GM19043 (cell line): ENCODE measurements around the gene HEXIM1.

Experiments used
- ATAC-seq: cut with Tn5 transposase; IDR thresholded peaks from one replicate; pipeline ENCODE4 v1.9.1; 2021; ENCODE audit warnings: low read depth; ENCODE audit not compliant: unreplicated experiment

The HEXIM1 gene, protein sequence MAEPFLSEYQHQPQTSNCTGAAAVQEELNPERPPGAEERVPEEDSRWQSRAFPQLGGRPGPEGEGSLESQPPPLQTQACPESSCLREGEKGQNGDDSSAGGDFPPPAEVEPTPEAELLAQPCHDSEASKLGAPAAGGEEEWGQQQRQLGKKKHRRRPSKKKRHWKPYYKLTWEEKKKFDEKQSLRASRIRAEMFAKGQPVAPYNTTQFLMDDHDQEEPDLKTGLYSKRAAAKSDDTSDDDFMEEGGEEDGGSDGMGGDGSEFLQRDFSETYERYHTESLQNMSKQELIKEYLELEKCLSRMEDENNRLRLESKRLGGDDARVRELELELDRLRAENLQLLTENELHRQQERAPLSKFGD

GRCh38 chr17:45148183-45149036 is at the start of gene HEXIM1:
TSS of gene HEXIM1 (plus strand) at chr17:45148475. CDS start at chr17:45149191, 716 bp downstream.
- ATAC-seq = peak; percentile 67

GRCh38 chr17:45098869-45099616 is 49.2 kb upstream of the HEXIM1 start:
- ATAC-seq = no peak

DNA sequence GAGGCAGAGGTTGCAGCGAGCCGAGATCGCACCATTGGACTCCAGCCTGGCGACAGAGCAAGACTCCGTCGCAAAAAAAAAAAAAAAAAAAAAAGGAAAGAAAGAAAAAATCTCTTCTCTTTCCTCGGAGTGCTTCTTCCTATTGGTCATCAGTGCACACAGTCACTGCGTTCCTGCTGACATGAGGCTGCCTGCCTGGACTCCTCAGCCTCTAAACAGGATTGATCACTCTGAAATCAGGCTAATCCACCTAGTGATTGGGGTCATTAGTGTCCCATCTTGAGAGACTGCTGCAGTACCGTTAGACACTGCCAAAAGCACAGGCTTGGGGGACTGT is 46.8 kb upstream of the HEXIM1 start:
- ATAC-seq = no peak

- ATAC-seq = no peak
Measured at GRCh38 chr17:45101883-45102811, 46.1 kb upstream of the HEXIM1 start.

GRCh38 chr17:45102856-45103255 is 45.4 kb upstream of the HEXIM1 start:
- no peak for ATAC-seq

DNA sequence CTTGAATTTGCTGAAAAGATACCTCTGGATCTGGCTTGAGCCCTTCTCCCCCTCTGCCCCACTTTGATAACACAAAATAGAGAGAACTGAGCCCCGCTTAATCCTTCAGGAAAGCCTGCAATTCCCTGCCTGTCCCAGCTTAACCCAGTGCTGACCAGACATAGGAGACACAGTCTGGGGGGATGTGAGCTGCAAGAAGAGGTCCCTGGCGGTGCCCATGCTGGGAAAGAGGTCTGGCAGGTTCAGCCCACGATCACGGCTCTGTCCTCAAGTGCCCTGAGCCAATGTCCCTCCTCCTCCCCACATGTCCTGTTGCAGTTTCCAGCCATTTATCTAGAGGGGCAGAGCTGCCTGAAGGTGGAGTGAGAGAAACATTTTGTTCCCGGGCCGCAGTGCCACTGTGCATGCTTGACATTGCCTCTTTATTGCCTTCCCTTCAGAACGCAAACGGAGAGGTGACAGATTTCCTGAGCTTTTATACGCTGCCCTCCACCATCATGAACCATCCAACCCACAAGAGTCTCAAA is 44.9 kb upstream of the HEXIM1 start:
- no peak for ATAC-seq

- no peak for ATAC-seq
Measured at GRCh38 chr17:45104029-45104428, 44.2 kb upstream of the HEXIM1 start.

GRCh38 chr17:45104497-45104896 is 43.8 kb upstream of the HEXIM1 start:
- no peak for ATAC-seq

GRCh38 chr17:45104907-45105624 is 43.2 kb upstream of the HEXIM1 start:
- ATAC-seq = no peak

GRCh38 chr17:45106096-45106495 is 42.2 kb upstream of the HEXIM1 start:
- no peak for ATAC-seq

DNA sequence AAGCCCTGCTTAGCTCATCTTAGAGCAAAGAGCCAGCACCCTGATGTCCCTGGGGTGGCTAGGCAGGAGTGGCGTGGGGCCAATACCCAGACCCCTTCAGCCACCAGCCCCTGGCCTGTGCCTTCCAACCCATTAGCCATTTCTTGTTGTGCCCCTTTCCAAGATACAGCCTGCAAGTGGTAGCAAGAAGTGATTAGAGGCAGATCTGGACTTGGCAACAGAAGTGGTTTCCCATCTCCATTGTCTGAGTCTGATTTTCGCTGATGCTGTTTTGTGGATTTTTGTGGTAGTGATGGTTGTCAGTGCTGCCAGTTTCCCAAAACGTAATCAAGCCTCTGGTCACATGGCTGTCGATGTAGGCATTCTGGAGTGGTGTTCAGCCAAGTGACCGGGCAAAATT is 41.7 kb upstream of the HEXIM1 start:
- ATAC-seq = no peak

GRCh38 chr17:45107293-45108010 is 40.8 kb upstream of the HEXIM1 start:
- no peak for ATAC-seq

DNA sequence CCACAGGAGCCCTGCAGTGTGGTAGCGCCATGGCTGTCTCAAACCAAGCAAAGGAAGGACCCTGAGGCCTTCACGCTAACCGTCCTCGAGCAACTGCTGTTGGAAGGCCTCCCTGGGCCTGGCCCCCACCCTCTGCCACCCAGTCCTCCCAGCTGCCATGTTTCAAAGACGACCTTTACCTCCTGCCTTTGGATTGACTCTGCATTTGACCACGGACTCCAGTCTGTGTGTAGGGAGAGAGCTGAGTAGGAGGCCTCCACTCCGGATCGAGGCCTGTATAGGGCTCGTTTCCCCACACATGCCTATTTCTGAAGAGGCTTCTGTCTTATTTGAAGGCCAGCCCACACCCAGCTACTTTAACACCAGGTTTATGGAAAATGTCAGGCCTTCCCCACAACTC is 40.2 kb upstream of the HEXIM1 start:
- no peak for ATAC-seq

GRCh38 chr17:45108595-45109521 is 39.4 kb upstream of the HEXIM1 start:
- no peak for ATAC-seq

GRCh38 chr17:45110676-45111611 is 37.3 kb upstream of the HEXIM1 start:
- ATAC-seq = no peak

DNA sequence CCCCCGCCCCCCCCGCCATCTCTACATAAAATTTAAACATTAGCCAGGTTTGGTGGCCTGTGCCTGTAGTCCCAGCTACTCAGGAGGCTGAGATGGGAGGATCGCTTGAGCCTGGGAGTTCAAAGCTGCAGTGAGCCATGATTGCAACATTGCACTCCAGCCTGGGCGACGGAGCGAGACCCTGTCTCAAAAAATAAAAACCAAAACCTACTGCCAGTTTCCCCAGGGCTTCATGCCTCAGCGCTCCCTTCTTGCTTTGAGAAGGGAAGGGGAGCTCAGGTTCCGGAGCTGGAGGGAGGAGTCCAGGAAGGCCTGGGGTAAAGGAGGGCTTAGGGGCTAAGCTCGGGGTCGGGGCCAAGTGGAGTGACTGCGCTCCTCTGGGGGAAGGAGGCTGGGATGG is 36.4 kb upstream of the HEXIM1 start:
- no peak for ATAC-seq
